Ishikawa (cell line): ENCODE results near the gene DCHS2.

Experiments
- CEBPB ChIP-seq: IDR thresholded peaks from 2 replicates; pipeline ENCODE4 v1.6.1; 2012
- CREB1 ChIP-seq: IDR thresholded peaks from 2 replicates; pipeline ENCODE4 v1.6.1; 2012; ENCODE audit warnings: low read depth
- EGR1 ChIP-seq: IDR thresholded peaks from 2 replicates; pipeline ENCODE4 v1.6.1; 2012
- EP300 ChIP-seq: IDR thresholded peaks from 2 replicates; pipeline ENCODE4 v1.6.1; 2012; ENCODE audit warnings: borderline replicate concordance
- FOXM1 ChIP-seq: IDR thresholded peaks from 2 replicates; pipeline ENCODE4 v1.6.1; 2012; ENCODE audit warnings: low read depth, borderline replicate concordance
- NFIC ChIP-seq: IDR thresholded peaks from 2 replicates; pipeline ENCODE4 v1.6.1; 2012
- RAD21 ChIP-seq: IDR thresholded peaks from 2 replicates; pipeline ENCODE4 v1.6.1; 2012; ENCODE audit warnings: low read depth
- REST ChIP-seq: IDR thresholded peaks from 2 replicates; pipeline ENCODE4 v1.6.1; 2012; ENCODE audit warnings: low read depth, mild to moderate bottlenecking
- TAF1 ChIP-seq: IDR thresholded peaks from 2 replicates; pipeline ENCODE4 v1.6.1; 2012; ENCODE audit warnings: low read depth, mild to moderate bottlenecking
- TCF12 ChIP-seq: IDR thresholded peaks from 2 replicates; pipeline ENCODE4 v1.6.1; 2012; ENCODE audit warnings: low read depth
- TEAD4 ChIP-seq: IDR thresholded peaks from 2 replicates; pipeline ENCODE4 v1.6.1; 2012
- YY1 ChIP-seq: IDR thresholded peaks from 2 replicates; pipeline ENCODE4 v1.6.1; 2012; ENCODE audit warnings: low read depth
- ZBTB7A ChIP-seq: IDR thresholded peaks from 2 replicates; pipeline ENCODE4 v1.6.1; 2012; ENCODE audit warnings: low read depth
- TF ChIP-seq, protein P1 (sequence below): IDR thresholded peaks from 2 replicates; pipeline ENCODE4 v1.6.1; 2012
- TF ChIP-seq, protein P2 (sequence below): IDR thresholded peaks from 2 replicates; pipeline ENCODE4 v1.6.1; 2012

Gene DCHS2

DNA sequence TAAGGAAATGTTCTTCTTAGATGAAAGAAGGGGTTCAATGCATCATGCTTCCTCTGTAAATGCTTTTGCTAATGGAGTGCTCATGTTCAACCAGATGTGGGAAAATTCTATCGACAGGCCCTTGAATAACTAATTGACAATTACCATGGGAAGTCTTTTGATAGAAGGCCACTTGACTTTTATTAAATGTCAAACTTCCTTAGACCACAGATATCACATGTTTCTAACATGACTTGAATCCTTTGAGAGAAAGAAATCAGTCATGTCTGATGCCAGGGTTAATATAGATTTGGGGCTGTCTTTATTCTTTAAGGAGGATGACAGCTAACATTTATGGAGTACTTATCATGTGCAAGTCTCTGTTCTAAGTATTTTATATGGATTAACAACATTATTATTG lies 280.1 kb downstream of the DCHS2 start:
- no peak for TF ChIP-seq EP300
- TF ChIP-seq CEBPB = no peak
- TF ChIP-seq ZBTB7A = no peak
- no peak for TF ChIP-seq FOXM1
- TF ChIP-seq TAF1 = no peak
- TF ChIP-seq REST = no peak
- no peak for TF ChIP-seq CREB1
- no peak for TF ChIP-seq TEAD4
- TF ChIP-seq, protein P1, sequence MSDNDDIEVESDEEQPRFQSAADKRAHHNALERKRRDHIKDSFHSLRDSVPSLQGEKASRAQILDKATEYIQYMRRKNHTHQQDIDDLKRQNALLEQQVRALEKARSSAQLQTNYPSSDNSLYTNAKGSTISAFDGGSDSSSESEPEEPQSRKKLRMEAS = no peak
- no peak for TF ChIP-seq EGR1
- TF ChIP-seq YY1 = no peak
- no peak for TF ChIP-seq TCF12
- TF ChIP-seq RAD21 = no peak
- no peak for TF ChIP-seq NFIC
- TF ChIP-seq, protein P2, sequence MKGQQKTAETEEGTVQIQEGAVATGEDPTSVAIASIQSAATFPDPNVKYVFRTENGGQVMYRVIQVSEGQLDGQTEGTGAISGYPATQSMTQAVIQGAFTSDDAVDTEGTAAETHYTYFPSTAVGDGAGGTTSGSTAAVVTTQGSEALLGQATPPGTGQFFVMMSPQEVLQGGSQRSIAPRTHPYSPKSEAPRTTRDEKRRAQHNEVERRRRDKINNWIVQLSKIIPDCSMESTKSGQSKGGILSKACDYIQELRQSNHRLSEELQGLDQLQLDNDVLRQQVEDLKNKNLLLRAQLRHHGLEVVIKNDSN = no peak

DNA sequence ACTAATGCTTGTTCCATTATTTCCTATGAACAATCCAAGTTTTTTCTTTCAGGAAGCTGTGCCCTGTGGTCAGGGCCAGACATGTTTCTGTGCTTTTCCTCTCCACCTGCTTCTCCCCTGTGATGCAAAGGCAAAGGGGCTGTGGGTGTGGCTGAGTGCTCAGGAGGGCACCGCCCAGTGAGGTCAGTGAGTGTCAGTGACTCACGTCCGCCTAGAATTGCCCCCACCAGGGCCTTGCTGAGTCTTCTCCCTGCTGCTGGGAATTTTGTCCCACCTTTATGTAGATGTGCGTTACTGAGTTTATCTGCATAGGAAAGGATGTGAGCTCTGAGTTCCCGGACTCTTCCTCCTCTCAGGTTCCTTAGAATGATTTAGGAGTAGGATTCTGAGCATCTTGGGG lies 283.2 kb downstream of the DCHS2 start:
- TF ChIP-seq YY1 (no peak), EP300 (no peak), TAF1 (no peak), CEBPB (no peak), REST (no peak), RAD21 (no peak), TEAD4 (no peak), TCF12 (no peak), CREB1 (no peak), EGR1 (no peak), NFIC (no peak), FOXM1 (no peak), ZBTB7A (no peak)
- TF ChIP-seq, protein P2 = no peak
- TF ChIP-seq, protein P1 = no peak

DNA sequence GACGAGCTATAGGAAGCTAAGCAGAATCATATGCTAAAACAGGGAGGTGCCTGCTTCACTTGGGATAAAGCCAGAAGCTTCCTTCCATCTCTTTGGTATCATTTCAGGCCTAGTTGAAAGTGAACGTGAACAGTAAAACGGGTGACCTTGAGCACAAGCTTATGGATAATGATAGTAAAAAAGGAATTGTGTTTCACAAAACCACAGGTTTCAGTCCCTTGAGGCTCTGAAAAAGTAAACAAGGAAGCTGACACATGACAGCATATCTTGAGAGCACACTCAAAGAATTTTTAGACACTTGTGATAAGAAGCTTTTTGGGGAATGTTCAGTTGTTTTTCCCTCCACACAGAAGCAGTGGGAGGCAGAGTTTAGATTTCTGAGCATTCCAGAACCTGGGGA lies 286.1 kb downstream of the DCHS2 start:
- TF ChIP-seq YY1 (no peak), EP300 (no peak), RAD21 (no peak), NFIC (no peak), CEBPB (no peak), TAF1 (no peak), TCF12 (no peak), ZBTB7A (no peak), REST (no peak)
- TF ChIP-seq, protein P2 = no peak
- TF ChIP-seq, protein P1 = no peak

DNA sequence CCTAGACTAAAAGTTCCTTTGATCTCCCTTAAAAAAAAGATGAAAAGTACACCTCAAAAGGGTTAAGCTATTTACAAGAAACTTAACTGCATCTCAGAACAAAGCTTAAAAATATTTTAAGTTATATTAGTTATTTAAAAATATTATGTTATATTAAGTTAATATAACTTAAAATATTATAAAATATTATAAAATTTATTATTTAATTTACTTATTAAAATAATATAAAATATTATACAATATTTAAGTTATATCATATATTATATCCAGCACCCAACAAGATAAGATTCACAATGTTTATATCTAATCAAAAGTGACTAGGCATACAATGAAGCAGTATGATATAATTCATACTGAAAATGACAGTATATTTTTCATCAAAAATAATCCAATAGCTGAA lies 296.9 kb downstream of the DCHS2 start:
- TF ChIP-seq TEAD4 (no peak), NFIC (no peak), CEBPB (no peak), TAF1 (no peak), ZBTB7A (no peak), TCF12 (no peak), EGR1 (no peak), EP300 (no peak), YY1 (no peak), REST (no peak), CREB1 (no peak), RAD21 (no peak), FOXM1 (no peak)
- TF ChIP-seq, protein P1 = no peak
